ENCODE results near the gene UPF2. TPM values are rescaled to one million over a fixed set of nuclear protein-coding genes. Genes with fewer than 3 reads are reported as not detected.
"Not testable (repeated sequence)": the region's sequence is repeated elsewhere in the genome, so short reads cannot be mapped to it uniquely, and the experiment has no call there.

The UPF2 gene
- total RNA-seq, 2 experiments from 2014 or later = 32.7 to 33.3 TPM

DNA sequence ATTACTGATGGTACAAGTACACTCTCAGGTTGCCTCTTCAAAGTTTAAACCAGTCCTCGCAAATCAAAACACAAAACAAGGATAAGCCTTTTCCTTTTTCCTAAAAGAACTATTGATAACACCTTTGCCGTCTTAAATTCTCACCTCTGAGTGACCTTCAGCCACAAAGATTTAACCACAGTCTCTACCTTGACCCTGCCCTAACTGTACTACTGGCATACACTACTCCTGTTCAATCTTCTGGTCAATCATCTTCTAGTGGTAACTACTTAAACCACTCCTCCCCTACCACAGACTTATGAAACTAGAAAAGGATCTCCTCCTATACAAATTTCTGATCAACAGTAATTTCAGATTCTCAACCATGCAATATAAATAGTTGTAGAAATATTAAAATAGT, 15.1 kb downstream of the UPF2 start:
- DNase-seq (no peak), ATAC-seq (no peak)
- POLR2A ChIA-PET = no interaction called here
- Mint-ChIP-seq H3K27me3 (ENCODE audit: low read depth) (no peaks in the 10 kb centered on the region), H3K4me1 (ENCODE audit: low read depth) (peaks cover 28% of the 10 kb centered on the region), H3K27ac (no peak overlapping the region), H3K36me3 (ENCODE audit: low read depth) (peaks cover 49% of the 10 kb centered on the region), H3K4me3 (no peak overlapping the region), H3K9me3 (ENCODE audit: insufficient read depth) (no peaks in the 10 kb centered on the region)
- CTCF ChIA-PET = no interaction called here

DNA sequence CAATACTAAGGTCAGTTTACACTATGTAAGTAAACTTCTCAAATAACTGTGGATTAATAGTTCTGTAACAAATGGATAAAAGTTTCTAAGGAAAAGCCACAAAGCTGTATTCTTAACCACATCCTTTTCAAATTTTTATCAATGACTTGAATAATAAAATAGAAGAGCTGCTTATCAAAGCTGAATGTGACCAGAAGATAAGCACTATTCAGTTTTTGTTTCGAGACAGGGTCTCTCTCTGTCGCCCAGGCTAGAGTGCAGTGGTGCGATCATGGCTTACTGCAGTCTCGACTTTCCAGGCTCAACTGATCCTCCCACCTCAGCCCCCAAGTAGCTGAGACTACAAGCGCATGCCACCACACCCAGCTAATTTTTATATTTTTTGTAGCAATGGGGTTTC, 17.0 kb downstream of the UPF2 start:
- ChIA-PET POLR2A (interaction anchor here (1.1 kb wide), 1 partner anchor 18 kb away, joined by 3 read pairs; no protein-coding TSS in a partner anchor), CTCF (interaction anchor here (1.2 to 1.9 kb wide), 2 partner anchors 39 to 189 kb away, joined by 3 to 4 read pairs; no protein-coding TSS in a partner anchor)
- Mint-ChIP-seq H3K27me3 (ENCODE audit: low read depth) (no peaks in the 10 kb centered on the region), H3K9me3 (ENCODE audit: insufficient read depth) (no peaks in the 10 kb centered on the region), H3K4me1 (ENCODE audit: low read depth) (peaks cover 34% of the 10 kb centered on the region), H3K27ac (no peak overlapping the region), H3K4me3 (no peak overlapping the region), H3K36me3 (ENCODE audit: low read depth) (peaks cover 44% of the 10 kb centered on the region)
- DNase-seq (no peak), ATAC-seq (no peak)

DNA sequence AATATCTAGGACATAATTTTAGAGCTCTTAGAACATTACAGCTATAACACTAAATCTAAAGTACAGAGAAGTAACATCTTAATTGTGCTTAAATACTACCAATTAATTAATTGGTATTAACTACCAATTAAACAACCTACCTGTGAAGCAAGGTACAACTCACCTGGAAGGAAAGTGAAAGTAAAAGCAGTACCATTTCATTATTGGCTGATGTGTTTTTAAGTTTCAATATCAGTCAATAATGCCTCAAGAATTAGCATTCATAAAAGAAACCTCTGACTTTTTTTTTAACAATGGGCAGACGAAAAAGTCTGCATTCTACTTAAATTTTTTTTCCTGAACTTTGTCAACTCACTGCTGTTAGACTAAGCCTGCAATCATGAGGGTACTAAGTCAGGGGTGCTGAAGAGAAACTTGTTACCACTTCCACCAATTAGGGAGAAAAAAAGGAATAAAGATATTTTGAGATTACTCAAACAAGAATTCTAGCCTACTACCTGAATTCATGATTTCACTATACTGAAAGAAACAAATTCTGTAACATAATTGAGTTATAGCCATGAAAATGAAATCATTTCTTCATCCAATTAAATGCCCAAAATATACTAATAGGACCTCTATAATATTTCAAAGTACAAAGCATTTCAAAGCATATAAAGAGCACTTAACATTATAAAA, 19.9 kb downstream of the UPF2 start:
- DNase-seq = no peak
- Mint-ChIP-seq H3K4me1 (ENCODE audit: low read depth) (peaks cover 30% of the 10 kb centered on the region), H3K27ac (peak overlapping the region; percentile 49), H3K36me3 (ENCODE audit: low read depth) (peaks cover 30% of the 10 kb centered on the region), H3K4me3 (no peak overlapping the region), H3K27me3 (ENCODE audit: low read depth) (no peaks in the 10 kb centered on the region), H3K9me3 (ENCODE audit: insufficient read depth) (no peaks in the 10 kb centered on the region)
- CTCF ChIA-PET = no interaction called here
- no peak for ATAC-seq
- POLR2A ChIA-PET = no interaction called here

DNA sequence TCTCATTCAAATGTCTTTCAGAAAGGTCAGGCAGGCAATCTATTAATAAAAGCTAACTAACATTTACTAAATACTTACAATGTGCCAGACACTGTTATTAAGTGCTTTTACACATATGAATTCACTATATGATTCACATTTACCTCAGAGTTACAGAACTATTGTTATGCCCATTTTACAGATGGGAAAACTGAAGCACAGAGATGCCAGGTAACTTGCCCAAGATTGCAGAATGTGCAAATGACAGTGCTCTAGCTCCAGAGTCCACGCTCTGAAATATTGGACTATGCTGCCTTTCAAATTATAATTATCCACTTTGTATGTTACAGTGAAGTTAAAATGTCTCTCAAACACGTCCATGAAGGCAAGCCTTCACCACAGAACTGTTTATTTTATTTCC, 22.0 kb downstream of the UPF2 start:
- no peak for DNase-seq

DNA sequence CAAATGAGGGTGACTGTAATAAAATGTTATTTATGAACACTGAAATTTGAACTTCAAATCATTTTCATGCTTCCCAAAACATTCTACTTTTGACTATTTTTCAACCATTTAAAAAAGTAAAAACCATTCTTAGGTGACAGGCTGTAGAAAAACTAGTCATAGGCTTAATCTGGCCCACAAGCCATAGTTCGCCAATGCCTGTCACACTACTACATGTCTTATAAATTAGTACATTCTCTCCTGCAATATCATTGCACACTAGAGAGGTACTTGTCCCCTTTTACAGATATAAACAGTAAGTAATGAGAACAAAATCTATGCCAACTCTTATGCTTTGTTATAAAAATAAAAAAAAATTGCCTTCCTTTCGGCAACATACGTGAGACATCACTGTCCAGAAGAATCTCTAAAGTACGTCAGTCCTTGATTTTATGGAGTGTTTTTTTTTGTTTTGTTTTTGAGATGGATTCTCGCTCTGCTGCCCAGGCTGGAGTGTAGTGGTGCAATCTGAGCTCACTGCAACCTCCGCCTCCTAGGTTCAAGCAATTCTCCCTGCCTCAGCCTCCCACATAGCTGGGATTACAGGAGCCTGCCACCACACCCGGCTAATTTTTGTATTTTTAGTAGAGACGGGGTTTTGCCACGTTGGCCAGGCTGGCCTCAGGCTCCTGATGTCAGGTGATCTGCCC, 23.2 kb downstream of the UPF2 start:
- DNase-seq = no peak
- Mint-ChIP-seq H3K9me3 (ENCODE audit: insufficient read depth) (no peaks in the 10 kb centered on the region), H3K36me3 (ENCODE audit: low read depth) (peaks cover 18% of the 10 kb centered on the region), H3K4me3 (no peak overlapping the region), H3K4me1 (ENCODE audit: low read depth) (peaks cover 21% of the 10 kb centered on the region), H3K27ac (no peak overlapping the region), H3K27me3 (ENCODE audit: low read depth) (no peaks in the 10 kb centered on the region)
- ATAC-seq = no peak
- POLR2A ChIA-PET = no interaction called here
- CTCF ChIA-PET = no interaction called here

More for the DNA sequence above, 22.0 kb downstream of the UPF2 start:
- Mint-ChIP-seq H3K4me3 (no peak overlapping the region), H3K4me1 (ENCODE audit: low read depth) (peaks cover 21% of the 10 kb centered on the region), H3K27me3 (ENCODE audit: low read depth) (no peaks in the 10 kb centered on the region), H3K27ac (no peak overlapping the region), H3K36me3 (ENCODE audit: low read depth) (peaks cover 15% of the 10 kb centered on the region), H3K9me3 (ENCODE audit: insufficient read depth) (no peaks in the 10 kb centered on the region)
- ATAC-seq = no peak
- CTCF ChIA-PET = no interaction called here
- POLR2A ChIA-PET = interaction anchor here (0.7 kb wide), 1 partner anchor 491 kb away, joined by 3 read pairs; no protein-coding TSS in a partner anchor

DNA sequence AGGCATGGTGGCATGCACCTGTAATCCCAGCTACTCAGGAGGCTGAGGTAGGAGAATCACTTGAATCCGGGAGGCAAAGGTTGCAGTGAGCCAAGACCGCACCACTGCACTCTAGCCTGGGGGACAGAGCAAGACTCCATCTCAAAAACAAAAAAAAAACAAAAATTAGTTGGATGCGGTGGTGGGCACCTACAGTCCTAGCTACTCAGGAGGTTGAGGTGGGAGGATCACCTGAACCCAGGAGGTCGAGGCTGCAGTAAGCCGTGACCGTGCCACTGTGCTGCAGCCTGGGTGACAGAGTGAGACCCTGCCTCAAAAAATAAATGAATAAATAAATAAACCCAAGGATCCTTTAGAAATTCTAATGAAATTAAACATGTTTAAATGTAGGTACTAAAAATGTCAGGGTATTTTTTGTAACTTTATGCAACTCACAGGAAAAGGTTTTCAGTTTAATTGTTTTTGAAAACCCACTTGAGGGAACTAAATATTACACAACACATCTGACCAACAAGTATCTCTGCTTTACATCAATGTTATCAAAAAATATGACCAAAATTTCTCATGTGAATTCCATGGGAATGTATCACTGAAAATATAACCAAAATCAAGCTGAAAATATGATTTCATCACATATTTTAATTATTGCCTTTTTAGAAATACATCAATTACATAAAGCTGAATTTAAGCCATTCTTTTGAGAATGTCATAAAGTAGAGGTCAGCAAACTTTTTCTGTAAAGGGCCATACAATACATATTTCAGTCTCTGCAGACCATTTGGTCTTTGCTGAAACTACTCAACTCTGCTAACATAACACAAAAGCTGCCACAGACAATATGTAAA, 23.9 kb downstream of the UPF2 start:
- H3K36me3 Mint-ChIP-seq (ENCODE audit: low read depth) = peaks cover 22% of the 10 kb centered on the region
- H3K4me3 Mint-ChIP-seq = no peak overlapping the region
- ATAC-seq (no peak), DNase-seq (no peak)
- no peak overlapping the region for H3K27ac Mint-ChIP-seq
- POLR2A ChIA-PET = no interaction called here
- no peaks in the 10 kb centered on the region for H3K27me3 Mint-ChIP-seq (ENCODE audit: low read depth)
- peaks cover 18% of the 10 kb centered on the region for H3K4me1 Mint-ChIP-seq (ENCODE audit: low read depth)
- CTCF ChIA-PET = no interaction called here
- H3K9me3 Mint-ChIP-seq (ENCODE audit: insufficient read depth) = no peaks in the 10 kb centered on the region

DNA sequence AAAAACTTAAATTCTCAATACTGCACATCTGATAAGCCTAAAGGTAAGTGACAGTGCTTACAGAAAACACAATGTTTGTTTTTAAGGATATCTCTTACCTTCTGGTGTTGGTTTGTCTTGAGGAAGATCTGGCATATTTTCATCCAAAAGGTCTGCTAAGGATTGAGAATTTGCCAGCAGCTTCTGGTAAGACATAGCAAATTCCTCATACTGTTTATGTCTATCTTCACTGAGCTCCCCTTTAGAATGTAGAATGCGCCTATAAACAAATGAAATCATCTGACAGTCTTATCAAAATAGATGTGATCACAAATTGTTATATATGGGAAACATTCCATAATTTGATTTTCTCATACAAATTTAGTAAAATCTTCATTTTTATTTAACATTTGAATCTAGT, 28.7 kb downstream of the UPF2 start:
- H3K9me3 Mint-ChIP-seq (ENCODE audit: insufficient read depth) = peaks cover 7% of the 10 kb centered on the region
- H3K4me3 Mint-ChIP-seq = no peak overlapping the region
- DNase-seq (no peak), ATAC-seq (no peak)
- ChIA-PET POLR2A (no interaction called here), CTCF (interaction anchor here (1.5 kb wide), 1 partner anchor 19 kb away, joined by 3 read pairs; no protein-coding TSS in a partner anchor)
- H3K27ac Mint-ChIP-seq = no peak overlapping the region
- no peaks in the 10 kb centered on the region for H3K27me3 Mint-ChIP-seq (ENCODE audit: low read depth)
- H3K36me3 Mint-ChIP-seq (ENCODE audit: low read depth) = peaks cover 43% of the 10 kb centered on the region
- peaks cover 2% of the 10 kb centered on the region for H3K4me1 Mint-ChIP-seq (ENCODE audit: low read depth)

DNA sequence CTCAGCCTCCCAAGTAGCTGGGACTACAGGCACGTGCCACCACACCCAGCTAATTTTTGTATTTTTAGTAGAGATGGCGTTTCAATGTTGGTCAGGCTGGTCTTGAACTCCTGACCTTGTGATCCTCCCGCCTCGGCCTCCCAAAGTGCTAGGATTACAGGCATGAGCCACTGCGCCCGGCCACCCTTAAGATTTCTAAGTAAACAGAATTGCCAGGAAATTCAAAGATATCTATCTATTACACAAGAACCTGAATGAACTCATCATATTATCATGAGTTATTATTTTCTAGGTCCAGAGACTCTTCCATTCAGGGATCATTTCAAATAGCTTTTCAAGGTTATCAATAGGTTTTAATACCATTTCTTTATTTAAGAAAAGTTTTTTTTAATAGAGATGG, 29.2 kb downstream of the UPF2 start:
- H3K27ac Mint-ChIP-seq; H3K9me3 Mint-ChIP-seq (ENCODE audit: insufficient read depth); H3K4me3 Mint-ChIP-seq; ATAC-seq; H3K27me3 Mint-ChIP-seq (ENCODE audit: low read depth); DNase-seq; POLR2A ChIA-PET; H3K4me1 Mint-ChIP-seq (ENCODE audit: low read depth): not testable (repeated sequence)
- peaks cover 46% of the 10 kb centered on the region for H3K36me3 Mint-ChIP-seq (ENCODE audit: low read depth)
- CTCF ChIA-PET = interaction anchor here (0.8 to 1.5 kb wide), 2 partner anchors 19 to 230 kb away, joined by 3 read pairs; no protein-coding TSS in a partner anchor

DNA sequence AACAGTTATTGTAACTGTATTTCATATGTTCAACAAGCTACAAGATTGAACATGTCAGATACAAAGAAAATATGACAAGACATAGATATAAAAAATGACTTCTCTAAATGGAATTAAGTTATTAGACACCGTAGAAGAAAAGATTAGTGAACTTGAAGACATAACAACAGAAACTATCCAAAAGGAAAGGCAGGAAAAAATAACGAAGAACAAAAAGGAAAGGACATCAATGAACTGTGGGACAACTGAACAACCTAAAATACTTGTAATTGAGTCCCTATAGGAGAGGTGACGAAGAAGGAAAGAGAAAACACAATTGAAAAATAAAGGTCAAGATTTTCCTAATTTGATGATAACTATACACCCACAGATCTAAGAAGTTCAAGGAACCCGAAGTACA, 32.3 kb downstream of the UPF2 start:
- ChIA-PET POLR2A (no interaction called here), CTCF (interaction anchor here (1.3 to 3.8 kb wide), 2 partner anchors 24 to 227 kb away, joined by 4 to 14 read pairs; no protein-coding TSS in a partner anchor)
- no peaks in the 10 kb centered on the region for H3K27me3 Mint-ChIP-seq (ENCODE audit: low read depth)
- no peak for DNase-seq
- H3K4me3 Mint-ChIP-seq = no peak overlapping the region
- no peaks in the 10 kb centered on the region for H3K4me1 Mint-ChIP-seq (ENCODE audit: low read depth)
- peaks cover 59% of the 10 kb centered on the region for H3K36me3 Mint-ChIP-seq (ENCODE audit: low read depth)
- no peak for ATAC-seq
- H3K27ac Mint-ChIP-seq = no peak overlapping the region
- H3K9me3 Mint-ChIP-seq (ENCODE audit: insufficient read depth) = peaks cover 7% of the 10 kb centered on the region

DNA sequence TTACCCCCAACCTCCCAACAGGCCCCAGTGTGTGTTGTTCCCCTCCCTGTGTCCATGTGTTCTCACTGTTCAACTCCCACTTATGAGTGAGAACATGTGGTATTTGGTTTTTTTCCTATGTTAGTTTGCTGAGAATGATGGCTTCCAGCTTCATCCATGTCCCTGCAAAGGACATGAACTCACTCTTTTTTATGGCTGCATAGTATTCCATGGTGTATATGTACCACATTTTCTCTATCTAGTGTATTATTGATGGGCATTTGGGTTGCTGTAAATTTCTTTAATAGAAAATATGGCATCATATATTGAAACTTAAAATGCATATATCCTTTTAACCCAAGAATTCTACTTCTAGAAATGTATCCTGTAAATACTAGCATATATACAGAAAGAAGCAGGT, 33.8 kb downstream of the UPF2 start:
- H3K27me3 Mint-ChIP-seq (ENCODE audit: low read depth); H3K27ac Mint-ChIP-seq; DNase-seq; POLR2A ChIA-PET; H3K4me1 Mint-ChIP-seq (ENCODE audit: low read depth); ATAC-seq; H3K9me3 Mint-ChIP-seq (ENCODE audit: insufficient read depth); H3K4me3 Mint-ChIP-seq: not testable (repeated sequence)
- peaks cover 64% of the 10 kb centered on the region for H3K36me3 Mint-ChIP-seq (ENCODE audit: low read depth)
- CTCF ChIA-PET = interaction anchor here (1.3 to 3.8 kb wide), 2 partner anchors 22 to 225 kb away, joined by 4 to 14 read pairs; no protein-coding TSS in a partner anchor

DNA sequence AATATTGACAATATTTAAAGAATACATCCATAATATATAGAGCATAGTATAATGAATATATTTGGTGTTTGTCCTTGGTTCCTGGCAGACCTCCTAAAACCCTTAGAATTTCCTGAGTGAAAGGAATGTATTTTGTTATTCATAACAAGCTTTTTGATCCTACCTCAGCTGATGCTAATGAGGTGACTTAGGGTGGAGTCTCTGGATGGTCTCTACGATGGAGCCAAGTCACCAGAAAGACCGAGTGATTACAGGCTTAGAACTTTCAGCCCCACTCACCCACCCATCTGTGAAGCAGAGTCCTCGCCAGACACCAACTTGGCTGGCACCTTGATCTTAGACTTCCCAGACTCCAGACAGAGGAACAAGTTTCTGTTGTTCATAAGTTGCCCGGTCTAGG, 35.9 kb downstream of the UPF2 start:
- CTCF ChIA-PET = interaction anchor here (3.8 kb wide), 1 partner anchor 20 kb away, joined by 14 read pairs; no protein-coding TSS in a partner anchor
- H3K27ac Mint-ChIP-seq = no peak overlapping the region
- no peak for ATAC-seq

More for the DNA sequence above, 35.9 kb downstream of the UPF2 start:
- H3K4me3 Mint-ChIP-seq = no peak overlapping the region
- H3K36me3 Mint-ChIP-seq (ENCODE audit: low read depth) = peaks cover 67% of the 10 kb centered on the region
- no peak for DNase-seq
- H3K27me3 Mint-ChIP-seq (ENCODE audit: low read depth) = no peaks in the 10 kb centered on the region
- H3K9me3 Mint-ChIP-seq (ENCODE audit: insufficient read depth) = peaks cover 7% of the 10 kb centered on the region
- POLR2A ChIA-PET = no interaction called here
- no peaks in the 10 kb centered on the region for H3K4me1 Mint-ChIP-seq (ENCODE audit: low read depth)

All from activated CD8-positive, alpha-beta T cell treated with anti-CD3 and anti-CD28 coated beads, Interleukin-2, amount 10 ng/mL, durations not matched to agents 7 days and 5 days (primary cell).